DND-41 (cell line): ENCODE measurements around the gene PTCRA.
"Not testable (repeated sequence)": the region's sequence is repeated elsewhere in the genome, so short reads cannot be mapped to it uniquely, and the experiment has no call there.

Experiments
- ATAC-seq: fragments of 200-7000 bp; cut with Tn5 transposase; 3 replicates; pipeline ENCODE4 v1.9.1; 2021; ENCODE audit warnings: low read depth; ENCODE audit not compliant: insufficient read depth
- DNase-seq: peaks from one replicate; pipeline ENCODE4 v3.0.0-alpha.2; 2020
- H2AFZ ChIP-seq: 2 replicates; pipeline ENCODE4 v1.6.0; 2012; ENCODE audit warnings: low read depth, low read length
- H3K27ac ChIP-seq: 2 replicates; pipeline ENCODE4 v1.5.1; 2012; ENCODE audit warnings: low read length, inconsistent platforms
- H3K27me3 ChIP-seq: fragments of 200-600 bp; sonication (generic); 2 replicates; pipeline ENCODE4 v1.6.0; 2012; ENCODE audit warnings: low read length, mild to moderate bottlenecking, inconsistent platforms; ENCODE audit not compliant: insufficient read depth, poor library complexity
- H3K36me3 ChIP-seq: 2 replicates; pipeline ENCODE4 v1.5.1; 2012; ENCODE audit warnings: low read length, inconsistent platforms; ENCODE audit not compliant: insufficient read depth
- H3K4me1 ChIP-seq: 2 replicates; pipeline ENCODE4 v1.5.1; 2012; ENCODE audit warnings: mild to moderate bottlenecking, low read length; ENCODE audit not compliant: insufficient read depth
- H3K4me2 ChIP-seq: 2 replicates; pipeline ENCODE4 v1.6.0; 2012; ENCODE audit warnings: mild to moderate bottlenecking, moderate library complexity, low read length, inconsistent platforms; ENCODE audit not compliant: insufficient read depth
- H3K4me3 ChIP-seq, 2 experiments: fragments of 200-600 bp in 1 of 2; shearing (Covaris generic) in 1 of 2; 2 replicates each; pipeline ENCODE4 v1.5.1; 2012 to 2016; ENCODE audit warnings: inconsistent platforms in 2 of 2, low read length in 2 of 2, mild to moderate bottlenecking in 2 of 2, low read depth in 1 of 2, moderate library complexity in 1 of 2
- H3K79me2 ChIP-seq: 2 replicates; pipeline ENCODE4 v1.6.0; 2012; ENCODE audit warnings: low read length, inconsistent platforms; ENCODE audit not compliant: insufficient read depth
- H3K9ac ChIP-seq: 2 replicates; pipeline ENCODE4 v1.6.0; 2012; ENCODE audit warnings: low read depth, mild to moderate bottlenecking, inconsistent platforms, low read length, moderate library complexity
- H3K9me3 ChIP-seq: 2 replicates; pipeline ENCODE4 v1.5.1; 2012; ENCODE audit warnings: low read length, moderate library complexity, mild to moderate bottlenecking, inconsistent platforms; ENCODE audit not compliant: insufficient read depth, severe bottlenecking
- H4K20me1 ChIP-seq: 2 replicates; pipeline ENCODE4 v1.6.0; 2012; ENCODE audit warnings: low read length; ENCODE audit not compliant: insufficient read depth
- EZH2 ChIP-seq: IDR thresholded peaks from 3 replicates; pipeline ENCODE4 v1.6.1; 2012; ENCODE audit warnings: borderline replicate concordance, low read depth, mild to moderate bottlenecking, moderate library complexity, low read length, inconsistent platforms; ENCODE audit not compliant: severe bottlenecking
- TF ChIP-seq, protein P1 (sequence below): IDR thresholded peaks from 2 replicates; pipeline ENCODE4 v1.5.1; 2012; ENCODE audit warnings: borderline replicate concordance, low read length, moderate library complexity, mild to moderate bottlenecking; ENCODE audit not compliant: poor library complexity, severe bottlenecking; ENCODE audit errors: extremely low read depth

The PTCRA gene

DNA sequence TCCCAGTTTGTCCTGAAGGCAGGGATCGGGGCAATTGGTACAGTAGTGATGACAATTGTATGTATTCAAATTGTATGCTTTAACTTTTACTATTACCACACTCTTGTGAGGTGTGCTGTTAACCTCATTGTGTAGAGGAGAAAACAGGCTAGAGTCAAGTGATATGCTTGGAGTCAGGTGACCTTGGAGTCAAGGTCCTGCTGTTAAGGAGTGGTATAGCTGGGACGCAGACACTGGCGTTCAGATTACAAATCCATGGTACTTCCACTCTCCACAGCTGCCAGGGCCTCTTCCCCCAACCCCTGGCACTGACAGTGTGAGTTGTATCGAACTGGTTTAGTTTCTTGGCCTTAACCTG, 23.9 kb downstream of the PTCRA start:
- Histone ChIP-seq H3K27me3 (no peaks in the 10 kb centered on the region), H3K79me2 (peaks cover 14% of the 10 kb centered on the region), H3K36me3 (peaks cover 81% of the 10 kb centered on the region), H4K20me1 (peaks cover 32% of the 10 kb centered on the region), H3K4me2 (no peak overlapping the region), H3K4me3 (no peak overlapping the region), H3K4me1 (no peaks in the 10 kb centered on the region), H3K9ac (no peak overlapping the region), H2AFZ (no peak overlapping the region), H3K27ac (no peak overlapping the region), H3K9me3 (no peaks in the 10 kb centered on the region)
- ATAC-seq: no peak
- TF ChIP-seq, protein P1, sequence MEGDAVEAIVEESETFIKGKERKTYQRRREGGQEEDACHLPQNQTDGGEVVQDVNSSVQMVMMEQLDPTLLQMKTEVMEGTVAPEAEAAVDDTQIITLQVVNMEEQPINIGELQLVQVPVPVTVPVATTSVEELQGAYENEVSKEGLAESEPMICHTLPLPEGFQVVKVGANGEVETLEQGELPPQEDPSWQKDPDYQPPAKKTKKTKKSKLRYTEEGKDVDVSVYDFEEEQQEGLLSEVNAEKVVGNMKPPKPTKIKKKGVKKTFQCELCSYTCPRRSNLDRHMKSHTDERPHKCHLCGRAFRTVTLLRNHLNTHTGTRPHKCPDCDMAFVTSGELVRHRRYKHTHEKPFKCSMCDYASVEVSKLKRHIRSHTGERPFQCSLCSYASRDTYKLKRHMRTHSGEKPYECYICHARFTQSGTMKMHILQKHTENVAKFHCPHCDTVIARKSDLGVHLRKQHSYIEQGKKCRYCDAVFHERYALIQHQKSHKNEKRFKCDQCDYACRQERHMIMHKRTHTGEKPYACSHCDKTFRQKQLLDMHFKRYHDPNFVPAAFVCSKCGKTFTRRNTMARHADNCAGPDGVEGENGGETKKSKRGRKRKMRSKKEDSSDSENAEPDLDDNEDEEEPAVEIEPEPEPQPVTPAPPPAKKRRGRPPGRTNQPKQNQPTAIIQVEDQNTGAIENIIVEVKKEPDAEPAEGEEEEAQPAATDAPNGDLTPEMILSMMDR: no peak
- TF ChIP-seq EZH2: no peak
- no peak for DNase-seq

DNA sequence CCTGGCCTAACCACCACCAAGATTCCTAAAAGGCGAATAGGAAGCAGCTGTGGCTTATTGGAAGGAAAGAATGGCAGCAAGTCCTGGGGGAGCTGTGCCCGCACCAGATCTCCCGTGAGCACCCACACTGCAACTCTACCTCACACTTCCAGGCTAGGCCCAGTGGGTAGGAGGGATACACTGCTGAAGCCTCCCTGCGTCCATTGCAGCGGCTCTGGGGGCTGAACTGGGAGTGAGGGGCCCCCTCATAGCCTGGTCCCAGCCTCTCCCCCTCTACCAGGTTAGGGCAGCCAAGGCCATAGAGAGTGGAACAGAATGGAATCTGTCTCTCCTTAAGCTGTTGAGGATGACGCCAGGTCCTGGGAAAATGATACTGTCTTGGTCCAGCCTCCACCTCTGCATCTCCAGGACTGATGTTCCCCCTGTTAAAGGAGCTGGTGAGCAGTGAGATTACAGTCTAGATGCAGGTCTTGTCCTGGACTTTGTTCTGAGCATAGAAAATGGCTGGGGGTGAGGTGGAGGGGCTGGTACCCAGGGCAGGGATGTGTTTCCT, 24.7 kb downstream of the PTCRA start:
- Histone ChIP-seq H3K27me3 (no peaks in the 10 kb centered on the region), H3K4me1 (no peaks in the 10 kb centered on the region), H3K4me2 (no peak overlapping the region), H3K36me3 (peaks cover 79% of the 10 kb centered on the region), H3K4me3 (no peak overlapping the region), H3K27ac (no peak overlapping the region), H4K20me1 (peaks cover 28% of the 10 kb centered on the region), H3K79me2 (peaks cover 10% of the 10 kb centered on the region), H2AFZ (no peak overlapping the region), H3K9ac (no peak overlapping the region), H3K9me3 (no peaks in the 10 kb centered on the region)
- TF ChIP-seq EZH2: no peak
- TF ChIP-seq, protein P1: no peak
- no peak for DNase-seq
- 0 out of 3 replicates have a peak, but pooled peaks have one; percentile 6 for ATAC-seq

DNA sequence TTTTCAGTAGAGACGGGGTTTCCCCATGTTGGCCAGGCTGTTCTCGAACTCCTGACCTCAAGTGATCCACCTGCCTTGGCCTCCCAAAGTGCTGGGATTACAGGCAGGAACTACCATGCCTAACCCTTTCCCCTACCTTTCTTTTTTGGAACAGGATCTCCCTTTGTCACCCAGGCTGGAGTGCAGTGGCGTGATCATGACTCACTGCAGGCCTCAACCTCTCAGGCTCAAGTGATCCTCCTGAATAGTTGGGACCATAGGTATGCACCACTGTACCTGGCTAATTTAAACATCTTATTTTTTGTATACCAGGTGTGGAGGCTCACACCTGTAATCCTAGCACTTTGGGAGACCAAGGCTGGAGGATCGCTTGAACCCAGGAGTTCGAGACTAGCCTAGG, 25.5 kb downstream of the PTCRA start:
- H3K27ac ChIP-seq, H3K4me2 ChIP-seq, DNase-seq, H2AFZ ChIP-seq, H3K9ac ChIP-seq, H3K79me2 ChIP-seq, H3K27me3 ChIP-seq, ATAC-seq, H3K9me3 ChIP-seq, H3K4me3 ChIP-seq, H3K4me1 ChIP-seq: not testable (repeated sequence)
- H4K20me1 ChIP-seq: peaks cover 26% of the 10 kb centered on the region
- peaks cover 71% of the 10 kb centered on the region for H3K36me3 ChIP-seq

DNA sequence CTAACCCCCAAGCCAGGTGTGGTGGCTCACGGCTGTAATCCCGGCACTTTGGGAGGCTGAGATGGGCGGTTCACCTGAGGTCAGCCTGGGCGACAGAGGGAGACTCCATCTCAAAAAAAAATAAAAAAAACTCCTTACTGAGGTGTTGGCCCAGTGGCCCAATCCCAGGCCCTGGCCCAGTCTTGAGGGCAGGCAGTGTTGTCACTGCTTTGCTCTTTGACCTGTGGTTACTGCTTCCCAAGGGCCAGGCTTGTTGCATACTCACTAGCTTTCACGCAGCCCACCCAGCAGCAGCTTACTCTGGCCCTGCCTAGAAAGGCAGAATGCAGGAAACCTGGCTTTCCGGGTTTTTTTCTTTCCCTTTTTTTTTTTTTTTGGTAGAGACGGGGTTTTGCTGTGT, 26.6 kb downstream of the PTCRA start:
- H3K27ac ChIP-seq: no peak overlapping the region
- no peak for TF ChIP-seq EZH2
- TF ChIP-seq, protein P1: no peak
- no peak overlapping the region for H2AFZ ChIP-seq
- H3K9me3 ChIP-seq: no peaks in the 10 kb centered on the region
- DNase-seq (no peak), ATAC-seq (no peak)
- no peaks in the 10 kb centered on the region for H3K79me2 ChIP-seq
- no peak overlapping the region for H3K4me3 ChIP-seq
- peaks cover 60% of the 10 kb centered on the region for H3K36me3 ChIP-seq
- H3K27me3 ChIP-seq: no peaks in the 10 kb centered on the region
- no peaks in the 10 kb centered on the region for H3K4me1 ChIP-seq
- peaks cover 26% of the 10 kb centered on the region for H4K20me1 ChIP-seq
- no peak overlapping the region for H3K9ac ChIP-seq
- H3K4me2 ChIP-seq: no peak overlapping the region
